ENCODE results near the gene BLTP1. TPM values are rescaled to one million over a fixed set of nuclear protein-coding genes. Genes with fewer than 3 reads are reported as not detected.

BLTP1 gene
- total RNA-seq, 4 donors from 2014 or later, result 37.2 to 77.1 (median 42.5) TPM

DNA sequence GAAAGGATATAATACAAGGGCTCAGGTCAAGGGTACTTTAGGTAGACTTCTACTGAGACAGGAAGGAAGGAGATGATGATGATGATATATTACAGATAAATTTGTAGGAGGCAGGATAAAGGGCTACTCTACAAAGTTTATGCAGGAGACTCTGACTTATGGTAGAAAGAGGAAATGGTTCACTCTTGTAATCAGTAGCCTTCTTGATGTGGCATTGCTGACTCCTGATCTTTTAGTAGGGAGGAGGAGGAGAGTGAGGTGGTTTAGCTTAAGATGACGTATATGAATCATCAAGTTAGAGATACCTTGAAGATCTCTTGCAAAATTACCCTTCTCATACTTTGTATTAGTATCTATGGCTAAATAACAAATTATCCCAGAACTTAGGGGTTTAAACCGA lies 4.7 kb downstream of the BLTP1 start:
- Histone ChIP-seq H3K4me1 (peaks cover 12 to 20% of the 10 kb centered on the region in 2 donors), H3K4me3 (no peak overlapping the region), H3K36me3 (peaks cover 0 to 8% of the 10 kb centered on the region in 2 donors), H3K27me3 (no peaks in the 10 kb centered on the region), H3K27ac (no peak overlapping the region), H3K9me3 (no peaks in the 10 kb centered on the region)
- DNase-seq (no peak), ATAC-seq (no peak)
- in situ Hi-C loops (cut with MboI; ENCODE audit: low sequenced_read_pairs in 4 of 4), result loop anchor here in 1 of 4 donors (25.0 kb wide), 1 partner anchor 345 kb away; the partner anchor contains the start of genes CCNA2 and EXOSC9
- no peak for TF ChIP-seq POLR2A (IDR thresholded peaks at IDR 0.05)
- TF ChIP-seq, protein P1, sequence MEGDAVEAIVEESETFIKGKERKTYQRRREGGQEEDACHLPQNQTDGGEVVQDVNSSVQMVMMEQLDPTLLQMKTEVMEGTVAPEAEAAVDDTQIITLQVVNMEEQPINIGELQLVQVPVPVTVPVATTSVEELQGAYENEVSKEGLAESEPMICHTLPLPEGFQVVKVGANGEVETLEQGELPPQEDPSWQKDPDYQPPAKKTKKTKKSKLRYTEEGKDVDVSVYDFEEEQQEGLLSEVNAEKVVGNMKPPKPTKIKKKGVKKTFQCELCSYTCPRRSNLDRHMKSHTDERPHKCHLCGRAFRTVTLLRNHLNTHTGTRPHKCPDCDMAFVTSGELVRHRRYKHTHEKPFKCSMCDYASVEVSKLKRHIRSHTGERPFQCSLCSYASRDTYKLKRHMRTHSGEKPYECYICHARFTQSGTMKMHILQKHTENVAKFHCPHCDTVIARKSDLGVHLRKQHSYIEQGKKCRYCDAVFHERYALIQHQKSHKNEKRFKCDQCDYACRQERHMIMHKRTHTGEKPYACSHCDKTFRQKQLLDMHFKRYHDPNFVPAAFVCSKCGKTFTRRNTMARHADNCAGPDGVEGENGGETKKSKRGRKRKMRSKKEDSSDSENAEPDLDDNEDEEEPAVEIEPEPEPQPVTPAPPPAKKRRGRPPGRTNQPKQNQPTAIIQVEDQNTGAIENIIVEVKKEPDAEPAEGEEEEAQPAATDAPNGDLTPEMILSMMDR (IDR thresholded peaks at IDR 0.05 in 4 of 5, conservative IDR thresholded peaks at IDR 0.05 in 1 of 5), result no peak
- intact Hi-C loops (cut with DNase I; ENCODE audit: low total_unique reads), result no loop called here

DNA sequence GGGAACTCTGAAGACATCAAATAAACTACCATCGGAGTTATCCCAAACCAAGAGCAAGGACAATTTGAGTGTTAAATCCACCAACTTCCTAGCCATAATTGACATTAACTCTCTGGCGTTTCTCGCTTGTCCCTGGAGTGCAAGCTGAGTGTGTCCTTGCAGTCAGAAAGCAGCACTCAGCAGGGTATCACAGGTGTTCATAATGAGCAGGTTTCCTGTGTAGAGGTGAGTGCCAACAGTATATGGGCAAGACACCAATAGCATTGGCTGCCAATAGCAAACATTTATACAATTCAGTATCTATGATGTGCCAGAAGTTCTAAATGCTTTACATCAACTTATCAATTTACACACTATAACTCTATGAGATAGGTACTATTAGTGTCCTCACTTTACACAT lies 11.2 kb downstream of the BLTP1 start:
- Histone ChIP-seq H3K4me1 (peaks cover 4 to 5% of the 10 kb centered on the region in 2 donors), H3K27me3 (no peaks in the 10 kb centered on the region), H3K4me3 (no peak overlapping the region), H3K27ac (no peak overlapping the region), H3K9me3 (no peaks in the 10 kb centered on the region), H3K36me3 (no peaks in the 10 kb centered on the region)
- no peak for ATAC-seq
- intact Hi-C loops (cut with DNase I; ENCODE audit: low total_unique reads) (no loop called here), in situ Hi-C loops (cut with MboI; ENCODE audit: low sequenced_read_pairs in 4 of 4) (loop anchor here in 1 of 4 donors (25.0 kb wide), 1 partner anchor 351 kb away; the partner anchor contains the start of genes CCNA2 and EXOSC9)
- TF ChIP-seq POLR2A (IDR thresholded peaks at IDR 0.05), result no peak
- TF ChIP-seq, protein P1 (IDR thresholded peaks at IDR 0.05 in 4 of 5, conservative IDR thresholded peaks at IDR 0.05 in 1 of 5), result no peak
- no peak for DNase-seq

DNA sequence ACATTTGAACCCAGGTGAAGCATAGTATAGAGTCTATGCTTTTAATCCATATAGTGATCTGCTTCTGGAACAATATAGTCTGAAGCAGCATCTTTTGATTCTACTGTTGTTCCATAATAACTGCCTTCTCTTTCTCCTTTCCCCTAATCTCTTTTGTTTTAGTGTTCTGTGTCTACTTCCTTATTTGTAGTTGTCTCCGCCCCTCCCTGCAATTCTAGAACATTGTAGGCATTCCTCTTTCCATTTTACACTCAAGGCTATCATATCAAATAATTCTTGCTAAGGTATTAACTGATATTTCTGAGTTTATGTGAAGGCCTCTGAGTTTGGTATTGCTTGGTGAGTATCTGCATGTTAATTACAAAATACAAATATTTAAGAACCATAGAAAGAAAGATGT lies 11.6 kb downstream of the BLTP1 start:
- in situ Hi-C loops (cut with MboI; ENCODE audit: low sequenced_read_pairs in 4 of 4), result loop anchor here in 1 of 4 donors (25.0 kb wide), 1 partner anchor 351 kb away; the partner anchor contains the start of genes CCNA2 and EXOSC9
- Histone ChIP-seq H3K9me3 (no peaks in the 10 kb centered on the region), H3K27me3 (no peaks in the 10 kb centered on the region), H3K36me3 (no peaks in the 10 kb centered on the region), H3K27ac (no peak overlapping the region), H3K4me1 (peaks cover 4 to 9% of the 10 kb centered on the region in 2 donors), H3K4me3 (no peak overlapping the region)
- intact Hi-C loops (cut with DNase I; ENCODE audit: low total_unique reads), result no loop called here
- DNase-seq, result no peak
- ATAC-seq, result no peak
- no peak for TF ChIP-seq POLR2A (IDR thresholded peaks at IDR 0.05)
- TF ChIP-seq, protein P1 (IDR thresholded peaks at IDR 0.05 in 4 of 5, conservative IDR thresholded peaks at IDR 0.05 in 1 of 5), result no peak

DNA sequence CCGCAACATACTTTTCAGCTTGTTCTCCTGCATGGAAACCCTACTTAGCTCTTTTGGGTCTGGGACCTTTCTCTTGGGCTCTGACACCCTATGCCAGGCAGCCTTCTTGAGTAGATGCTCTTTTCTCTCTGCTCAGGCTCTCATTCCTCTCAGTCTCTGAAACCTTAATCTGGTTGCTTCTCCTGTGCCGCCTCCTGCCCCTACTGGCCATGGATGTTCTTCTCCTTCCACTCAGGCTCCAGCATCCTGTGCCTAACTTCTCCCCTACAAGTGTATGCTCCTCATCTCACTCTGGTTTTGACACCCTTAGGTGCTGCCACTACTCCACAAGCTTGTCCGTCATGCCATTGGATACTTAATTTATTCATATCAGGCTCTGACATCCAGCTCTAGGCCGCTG lies 15.2 kb downstream of the BLTP1 start:
- Histone ChIP-seq H3K27me3 (no peaks in the 10 kb centered on the region), H3K27ac (no peak overlapping the region), H3K4me1 (peaks cover 8 to 14% of the 10 kb centered on the region in 2 donors), H3K9me3 (no peaks in the 10 kb centered on the region), H3K4me3 (no peak overlapping the region), H3K36me3 (no peaks in the 10 kb centered on the region)
- DNase-seq (no peak), ATAC-seq (no peak)
- TF ChIP-seq POLR2A (IDR thresholded peaks at IDR 0.05), result no peak
- TF ChIP-seq, protein P1 (IDR thresholded peaks at IDR 0.05 in 4 of 5, conservative IDR thresholded peaks at IDR 0.05 in 1 of 5), result no peak
- intact Hi-C loops (cut with DNase I; ENCODE audit: low total_unique reads), result no loop called here
- in situ Hi-C loops (cut with MboI; ENCODE audit: low sequenced_read_pairs in 4 of 4), result loop anchor here in 1 of 4 donors (25.0 kb wide), 1 partner anchor 355 kb away; the partner anchor contains the start of genes CCNA2 and EXOSC9
